SU-DHL-6 (cell line): ENCODE measurements around the gene RRBP1.

Source experiments
- CTCF ChIP-seq: fragments of 200-600 bp; sonication (generic); IDR thresholded peaks from one replicate; pipeline ENCODE4 v1.5.1; 2017; ENCODE audit warnings: antibody characterized with exemption, mild to moderate bottlenecking, low read length, moderate library complexity; ENCODE audit not compliant: insufficient read depth, poor library complexity, severe bottlenecking
- EZH2phosphoT487 ChIP-seq: fragments of 200-600 bp; sonication (generic), shearing (Covaris generic); conservative IDR thresholded peaks from 2 replicates; pipeline ENCODE4 v1.6.1; 2018; ENCODE audit warnings: mild to moderate bottlenecking, antibody characterized with exemption, low read length, moderate library complexity, mixed read lengths

- TF ChIP-seq CTCF (no peak), EZH2phosphoT487 (no peak)
Measured at GRCh38 chr20:17684077-17684888, 2.2 kb upstream of the RRBP1 start.
